GM19372 (cell line): ENCODE measurements around the gene SLC25A27.
A peak's percentile ranks its signal among the peaks of the same experiment; 100 is the strongest.
"Not testable (repeated sequence)": the region's sequence is repeated elsewhere in the genome, so short reads cannot be mapped to it uniquely, and the experiment has no call there.

ENCODE experiments used
- ATAC-seq: cut with Tn5 transposase; IDR thresholded peaks from one replicate; pipeline ENCODE4 v1.9.1; 2021; ENCODE audit warnings: mild to moderate bottlenecking, low read depth, moderate library complexity; ENCODE audit not compliant: unreplicated experiment

The SLC25A27 gene, protein sequence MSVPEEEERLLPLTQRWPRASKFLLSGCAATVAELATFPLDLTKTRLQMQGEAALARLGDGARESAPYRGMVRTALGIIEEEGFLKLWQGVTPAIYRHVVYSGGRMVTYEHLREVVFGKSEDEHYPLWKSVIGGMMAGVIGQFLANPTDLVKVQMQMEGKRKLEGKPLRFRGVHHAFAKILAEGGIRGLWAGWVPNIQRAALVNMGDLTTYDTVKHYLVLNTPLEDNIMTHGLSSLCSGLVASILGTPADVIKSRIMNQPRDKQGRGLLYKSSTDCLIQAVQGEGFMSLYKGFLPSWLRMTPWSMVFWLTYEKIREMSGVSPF

DNA sequence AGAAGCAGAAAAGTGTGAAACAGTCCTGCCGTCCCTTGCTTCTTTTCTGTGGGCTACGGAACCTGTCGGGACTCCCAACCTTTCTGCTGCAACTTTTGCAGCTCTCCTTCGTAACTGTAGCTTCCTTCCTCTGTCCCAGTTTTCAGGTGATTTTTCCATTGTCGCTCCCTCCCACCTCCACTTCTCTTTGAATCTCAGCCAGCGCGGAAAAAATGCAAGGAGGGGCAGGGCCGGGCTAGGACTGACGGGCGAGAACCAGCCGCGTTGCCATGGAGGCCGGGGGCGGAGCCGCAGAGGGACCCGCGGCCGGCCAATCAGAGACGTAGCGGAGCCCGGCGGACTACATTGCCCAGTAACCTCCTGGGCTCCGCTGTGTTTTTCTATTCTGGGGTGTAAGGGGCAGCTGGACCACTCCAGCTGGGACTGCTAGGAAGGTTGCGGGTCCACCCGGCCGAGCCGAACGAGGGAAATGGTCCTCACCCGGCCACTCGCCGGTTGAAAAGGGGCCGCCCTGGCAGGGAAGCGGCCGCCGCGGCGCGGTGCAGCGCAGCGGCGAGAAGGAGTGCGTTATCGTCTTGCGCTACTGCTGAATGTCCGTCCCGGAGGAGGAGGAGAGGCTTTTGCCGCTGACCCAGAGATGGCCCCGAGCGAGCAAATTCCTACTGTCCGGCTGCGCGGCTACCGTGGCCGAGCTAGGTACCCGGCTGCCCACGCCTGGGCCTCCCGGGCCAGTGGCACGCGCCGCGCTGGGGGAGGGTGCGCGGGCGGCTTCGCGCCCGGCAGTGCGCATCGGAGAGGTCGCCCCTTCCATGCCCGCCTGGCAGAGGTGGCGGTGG is at the start of gene SLC25A27, which contains the start of gene CYP39A1:
SLC25A27 (plus strand) TSS at position 373 of the 836 bp plus-strand sequence; CDS start at position 591, 218 bp downstream.
CYP39A1 (minus strand) TSS at position 216 of the 836 bp plus-strand sequence. CDS start 236 bp downstream, outside the sequence.
- ATAC-seq: peak; percentile 100

DNA sequence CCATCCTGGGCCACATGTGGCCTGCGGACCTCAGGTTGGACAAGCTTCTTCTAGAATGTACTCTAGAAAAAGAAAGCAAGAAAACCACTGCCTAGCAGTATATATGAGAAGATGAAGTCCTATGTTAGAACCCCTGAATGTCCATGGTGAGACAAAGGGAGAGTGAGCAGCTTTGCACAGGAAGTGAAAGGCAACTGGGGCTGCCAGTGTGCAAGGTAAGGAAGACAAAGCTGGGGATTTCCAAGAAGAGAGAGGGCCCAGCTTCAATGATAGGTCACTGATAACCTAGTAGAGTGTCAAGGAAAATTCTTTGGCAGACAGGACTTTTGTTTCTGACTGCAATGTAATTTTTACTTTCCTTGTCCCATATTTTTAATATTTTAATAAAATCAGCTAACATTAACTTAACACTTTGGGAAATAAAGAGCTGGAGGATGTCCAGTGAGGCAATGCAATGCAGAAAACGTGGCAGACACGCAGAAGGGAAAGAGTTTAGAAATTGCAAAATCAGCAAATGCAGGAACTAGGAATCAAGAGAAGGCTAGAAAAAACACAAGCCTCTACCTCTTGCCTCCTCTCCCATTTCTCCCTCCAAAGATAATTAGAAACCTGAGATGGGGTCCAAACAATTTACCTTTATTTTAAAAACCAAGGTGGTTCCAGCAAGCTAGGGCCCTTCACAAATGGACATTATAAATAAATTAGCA is 47.5 kb upstream of the SLC25A27 start:
- ATAC-seq: no peak

DNA sequence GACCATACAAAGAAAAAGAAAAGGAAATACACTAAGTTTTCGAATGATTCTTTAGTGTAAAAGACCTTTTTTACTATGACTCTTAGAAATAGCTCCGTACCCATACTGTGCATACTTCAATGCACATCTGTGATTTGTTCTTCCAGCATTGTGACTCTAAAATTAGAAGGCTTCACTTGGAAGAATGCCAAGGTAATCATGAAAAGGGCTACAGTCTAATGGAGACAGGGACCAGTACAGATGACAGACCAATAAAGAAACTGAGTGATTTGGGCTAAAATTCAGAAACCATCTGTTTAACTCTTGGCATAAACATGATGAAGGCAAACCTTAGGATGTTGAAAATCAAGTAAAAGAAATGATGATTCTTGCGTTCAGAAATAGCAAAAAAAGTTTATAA is 46.4 kb upstream of the SLC25A27 start:
- ATAC-seq: no peak

DNA sequence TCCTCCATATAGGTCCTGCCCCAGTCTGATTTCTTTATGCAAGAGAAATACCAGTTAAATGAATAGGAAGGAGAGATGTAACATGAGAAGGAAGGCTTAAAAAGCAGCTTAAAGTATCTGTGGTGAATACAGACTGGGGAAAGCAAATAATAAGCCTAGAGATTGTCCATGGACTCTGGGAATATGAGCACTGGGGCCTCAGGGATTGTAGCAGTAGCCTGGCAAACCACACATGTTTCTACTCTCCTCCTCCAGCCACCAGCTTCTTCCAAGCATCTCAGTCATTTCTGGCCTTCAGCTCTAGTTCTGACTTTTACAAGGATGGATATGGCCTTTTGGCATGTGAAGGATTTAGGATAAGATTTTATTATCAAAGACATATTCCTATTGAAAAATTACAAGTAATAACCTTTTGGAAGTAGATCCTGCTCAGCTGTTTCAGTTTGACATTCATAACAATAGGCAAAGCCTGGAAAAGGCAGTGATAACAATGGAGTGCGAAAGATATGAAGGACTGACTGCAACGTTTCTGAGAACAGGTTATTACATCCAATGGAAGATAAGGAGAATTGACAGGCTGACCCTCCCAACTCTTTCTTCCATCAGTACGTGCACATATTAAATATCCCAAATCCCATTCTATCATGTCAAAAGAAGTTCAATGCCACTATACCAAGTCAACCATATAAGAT is 41.8 kb upstream of the SLC25A27 start:
- ATAC-seq: no peak

DNA sequence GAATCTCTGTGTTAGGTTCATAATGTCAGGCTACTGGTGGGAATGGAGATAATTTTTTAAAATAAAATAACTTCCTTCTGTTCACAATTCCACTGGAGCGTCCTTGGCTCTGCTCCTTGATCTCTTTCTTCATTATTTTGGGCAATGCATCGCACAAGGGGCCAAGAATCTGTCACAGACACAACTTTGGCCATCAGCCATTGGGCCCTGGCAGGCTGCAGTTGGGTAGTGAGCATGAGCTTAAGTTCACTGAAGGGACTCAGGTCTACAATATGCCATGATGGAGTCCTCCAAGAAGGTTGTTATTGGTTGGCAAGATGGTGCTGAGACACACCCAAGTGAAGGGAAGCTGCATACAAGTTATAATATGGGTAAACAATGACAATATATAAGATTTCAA is 40.1 kb upstream of the SLC25A27 start:
- no peak for ATAC-seq

DNA sequence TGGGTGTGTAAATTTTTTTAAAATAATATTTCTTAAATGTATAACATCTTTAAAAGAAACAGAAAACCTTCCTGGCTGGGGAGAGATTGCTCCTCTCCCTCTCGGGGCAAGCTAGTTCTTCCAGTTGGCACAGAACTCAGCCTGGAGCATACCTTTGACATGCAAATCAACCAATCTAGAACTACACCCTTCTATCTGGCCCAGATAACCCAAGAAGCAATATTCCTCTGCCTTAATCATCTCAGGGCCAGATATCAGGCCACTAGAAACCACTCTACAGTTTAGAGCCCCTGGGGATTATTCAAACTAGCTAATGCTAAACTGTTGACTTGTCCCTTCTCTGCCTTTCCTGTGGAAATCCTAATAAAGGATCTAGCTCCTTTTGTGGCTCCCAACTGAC is 34.0 kb upstream of the SLC25A27 start:
- ATAC-seq: no peak

DNA sequence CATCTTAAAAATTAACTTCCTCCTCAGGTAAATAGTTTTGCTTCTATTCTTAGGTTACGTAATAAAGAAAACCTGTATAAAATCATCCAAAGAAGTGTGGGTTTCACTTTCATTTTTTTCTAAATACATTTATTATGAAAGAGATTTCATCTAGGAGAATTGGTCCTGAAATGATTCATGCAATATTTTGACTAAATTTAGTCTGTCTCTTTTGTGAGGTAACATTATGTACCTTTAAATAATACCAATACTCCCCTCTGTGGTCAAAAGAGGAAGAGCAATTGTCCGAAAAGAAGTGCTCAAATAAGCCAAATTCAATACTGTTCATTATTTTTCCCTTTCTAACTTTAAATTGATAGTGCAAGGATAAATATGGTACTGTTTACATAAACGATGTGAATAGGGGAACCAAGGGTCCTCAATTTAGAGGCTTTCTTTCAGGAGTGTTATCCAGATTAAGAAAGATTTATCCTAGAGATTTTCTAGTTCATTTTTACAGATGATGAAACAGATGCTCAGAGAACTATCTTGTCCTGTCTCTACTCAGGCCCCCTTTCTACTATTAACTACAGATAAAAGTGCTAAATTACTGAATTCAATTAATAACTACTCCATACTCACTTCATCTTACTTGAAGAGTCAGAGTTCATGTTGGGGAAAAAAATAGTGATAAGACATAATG is 26.4 kb upstream of the SLC25A27 start:
- no peak for ATAC-seq

DNA sequence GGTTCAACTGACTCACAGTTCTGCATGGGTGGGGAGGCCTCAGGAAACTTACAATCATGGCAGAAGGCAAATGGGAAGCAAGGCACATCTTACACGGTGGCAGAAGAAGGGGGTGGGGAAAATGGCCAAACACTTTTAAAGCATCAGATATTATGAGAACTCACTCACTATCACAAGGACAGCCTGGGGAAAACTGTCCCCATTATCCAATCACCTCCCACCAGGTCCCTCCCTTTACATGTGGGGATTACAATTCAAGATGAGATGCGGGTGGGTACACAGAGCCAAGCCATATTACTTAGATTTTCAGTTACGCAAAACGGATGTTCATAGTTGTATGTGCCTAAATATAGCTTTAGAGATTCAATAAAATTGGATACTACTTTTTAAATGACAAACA is 25.8 kb upstream of the SLC25A27 start:
- no peak for ATAC-seq

DNA sequence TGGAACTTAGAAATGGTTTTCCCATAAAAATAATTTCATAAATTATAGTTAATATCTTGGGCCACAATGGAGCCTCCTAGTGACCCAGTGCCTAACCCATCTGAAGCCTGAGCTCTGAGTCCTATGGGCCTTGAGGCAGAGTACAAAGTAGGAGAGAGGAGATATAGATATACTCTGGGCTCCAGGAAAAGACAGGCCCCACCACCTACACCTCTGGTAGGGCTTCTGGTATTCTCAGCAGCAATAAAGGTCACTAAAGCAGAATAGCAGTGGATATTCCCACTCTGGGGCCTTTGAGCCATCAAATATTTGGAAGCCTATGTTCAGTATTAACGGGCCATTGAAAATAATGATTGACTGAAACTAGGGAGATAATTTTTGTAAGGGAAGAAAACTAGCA is 24.3 kb upstream of the SLC25A27 start:
- no peak for ATAC-seq

DNA sequence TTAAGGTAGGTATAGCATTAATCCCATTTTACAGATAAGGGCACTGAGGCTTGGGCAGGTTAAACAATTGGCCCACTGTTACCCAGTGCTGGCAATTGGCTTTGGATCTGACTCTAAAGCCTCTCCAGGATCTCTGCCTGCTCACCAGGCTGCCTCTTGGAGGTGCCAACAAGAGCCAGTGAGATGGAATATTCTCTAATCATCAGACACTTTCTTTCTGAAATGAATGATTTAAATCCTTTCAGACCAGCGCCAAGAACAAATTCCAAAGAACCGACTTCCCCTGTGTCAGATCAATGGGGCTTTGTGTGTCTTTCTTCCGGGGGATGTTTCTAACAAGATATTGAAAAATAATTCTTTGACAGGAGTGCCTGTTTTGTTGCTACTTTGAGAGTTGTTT is 23.8 kb upstream of the SLC25A27 start:
- no peak for ATAC-seq

DNA sequence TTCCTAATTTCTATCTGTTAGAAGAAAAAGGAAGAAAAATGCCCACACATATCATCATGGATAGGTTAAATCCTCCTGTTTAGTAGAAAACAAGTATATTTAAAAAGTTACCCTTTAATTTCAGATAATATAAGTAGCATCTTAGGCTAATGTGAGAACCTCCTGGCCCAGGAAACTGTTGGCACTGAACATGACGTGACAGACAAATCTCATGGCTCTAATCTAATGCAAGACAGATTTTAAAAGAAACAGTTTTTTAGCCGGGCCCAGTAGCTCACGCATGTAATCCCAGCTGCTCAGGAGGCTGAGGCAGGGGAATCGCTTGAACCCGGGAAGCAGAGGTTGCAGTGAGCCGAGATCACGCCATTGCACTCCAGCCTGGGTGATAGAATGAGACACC is 23.1 kb upstream of the SLC25A27 start:
- no peak for ATAC-seq

DNA sequence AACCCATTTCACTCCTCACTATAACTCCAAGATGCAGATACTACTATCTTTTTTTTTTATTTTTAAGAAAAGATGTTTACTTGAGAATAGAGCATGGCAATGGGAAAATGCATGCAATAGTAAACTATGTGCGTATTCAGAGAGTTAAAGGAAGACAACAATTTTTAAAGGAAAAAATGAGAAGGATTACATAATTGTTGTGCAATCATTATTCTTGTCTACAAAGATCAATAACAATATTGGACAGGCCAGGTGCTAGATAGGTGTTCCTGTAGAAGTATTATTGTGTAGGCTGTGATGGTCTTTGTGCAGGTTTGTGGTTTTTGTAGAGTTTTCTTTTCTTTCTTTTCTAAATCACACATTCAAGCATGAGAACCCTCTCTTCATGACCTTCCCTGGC is 20.7 kb upstream of the SLC25A27 start:
- no peak for ATAC-seq

DNA sequence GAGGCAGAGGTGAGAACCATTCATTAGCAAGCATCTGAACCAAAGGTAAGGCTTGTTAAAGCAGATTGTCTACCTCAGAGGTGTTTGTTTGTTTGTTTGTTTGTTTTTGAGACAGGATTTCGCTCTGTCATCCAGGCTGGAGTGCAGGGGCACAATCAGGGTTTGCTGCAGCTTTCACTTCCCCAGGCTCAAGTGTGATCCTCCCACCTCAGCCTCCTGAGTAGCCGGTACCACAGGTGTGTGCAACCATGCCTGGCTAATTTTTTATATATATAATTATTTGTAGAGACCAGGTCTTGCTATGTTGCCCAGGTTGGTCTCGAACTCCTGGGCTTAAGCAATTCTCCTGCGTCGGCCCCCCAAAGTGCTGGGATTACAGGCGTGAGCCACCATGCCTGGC is 17.3 kb upstream of the SLC25A27 start:
- no peak for ATAC-seq

DNA sequence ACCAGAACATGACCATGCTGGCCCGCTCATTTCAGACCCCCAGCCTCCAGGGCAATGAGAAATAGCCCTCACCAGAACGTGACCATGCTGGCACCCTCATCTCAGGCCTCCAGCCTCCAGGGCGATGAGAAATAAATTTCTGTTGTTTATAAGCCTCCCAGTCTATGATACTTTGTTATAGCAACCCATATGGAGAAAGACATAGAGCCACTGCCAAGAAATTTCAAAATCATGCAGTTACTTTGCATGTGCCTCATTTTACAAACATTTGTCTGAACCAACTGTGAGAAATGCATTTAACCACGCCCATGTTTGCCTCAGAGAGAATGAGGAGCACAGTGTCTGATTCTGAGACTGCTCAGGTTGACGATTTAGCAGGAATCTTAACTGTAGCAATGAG is 15.6 kb upstream of the SLC25A27 start:
- ATAC-seq: no peak

DNA sequence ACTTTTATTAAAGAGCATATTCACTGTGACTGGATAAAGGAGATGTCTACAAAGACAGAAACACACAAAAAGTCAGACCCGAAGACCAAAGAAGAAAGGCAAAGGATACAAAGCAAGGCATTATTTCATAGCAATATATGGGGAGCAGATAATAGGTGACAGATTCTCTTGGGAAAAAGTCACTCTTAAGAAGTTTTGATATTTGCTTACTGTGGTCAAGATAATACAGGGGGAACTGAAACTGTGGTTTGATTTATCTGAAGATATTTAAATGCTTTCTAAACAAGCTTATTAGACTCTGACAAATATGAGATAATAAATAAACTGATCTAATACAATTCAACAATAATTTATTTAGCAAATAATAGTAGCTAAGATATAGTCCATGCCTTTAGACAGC is 14.8 kb upstream of the SLC25A27 start:
- no peak for ATAC-seq

DNA sequence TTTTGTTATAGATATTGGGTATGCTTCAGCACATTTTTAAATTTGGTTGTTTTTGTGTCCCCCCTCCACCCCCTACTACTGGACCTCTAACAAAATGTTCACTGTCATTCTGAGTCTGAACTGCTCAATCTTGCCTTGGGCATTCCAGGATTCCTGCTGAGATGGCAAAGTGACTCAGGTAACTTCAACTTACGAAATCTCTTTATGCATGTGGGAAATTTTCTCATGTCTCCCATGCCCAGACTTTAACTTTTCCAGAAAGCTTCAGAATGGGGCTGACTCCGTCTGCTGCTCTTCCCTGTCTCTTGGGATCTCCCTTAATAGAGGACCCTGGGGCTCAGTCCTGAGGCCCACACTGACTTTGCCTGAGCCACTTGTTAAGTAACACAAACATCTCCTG is 14.1 kb upstream of the SLC25A27 start:
- no peak for ATAC-seq

DNA sequence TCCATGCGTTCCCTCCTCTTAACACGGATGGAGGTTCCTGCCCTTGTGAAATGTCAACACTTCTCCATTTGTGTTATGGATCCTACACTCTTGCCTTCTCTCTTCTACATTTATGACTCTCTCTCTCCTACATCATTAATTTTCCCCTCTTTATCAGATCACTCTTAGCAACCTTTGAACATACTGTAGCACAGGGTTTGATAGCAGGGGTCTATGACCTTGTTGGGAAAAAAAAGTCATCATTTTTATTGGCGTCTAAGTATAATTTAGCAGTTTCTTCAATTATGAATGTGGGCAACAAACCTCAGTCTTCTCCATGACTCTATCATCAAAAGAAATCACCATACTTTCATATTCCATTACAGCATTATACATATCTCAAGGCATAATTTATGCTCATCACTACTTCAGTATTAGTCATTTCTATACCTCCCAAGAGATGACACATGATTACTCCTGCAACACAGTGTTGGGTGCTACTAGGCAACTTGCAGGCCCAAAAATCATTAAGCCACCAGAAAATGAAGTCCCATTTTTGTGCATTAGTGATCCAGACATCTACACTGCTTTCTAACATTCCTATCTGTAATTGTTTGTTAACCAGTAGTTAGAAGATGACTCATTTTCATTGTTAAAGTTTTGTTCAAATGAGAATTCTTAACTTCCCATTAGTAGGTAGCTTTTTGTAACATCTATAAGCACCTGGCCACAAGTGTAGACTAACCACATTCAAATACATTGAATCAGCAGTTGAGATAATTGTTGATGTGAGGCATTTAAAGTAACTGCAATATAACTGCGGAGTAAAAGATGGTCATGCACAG is 9.6 kb upstream of the SLC25A27 start:
- ATAC-seq: no peak

DNA sequence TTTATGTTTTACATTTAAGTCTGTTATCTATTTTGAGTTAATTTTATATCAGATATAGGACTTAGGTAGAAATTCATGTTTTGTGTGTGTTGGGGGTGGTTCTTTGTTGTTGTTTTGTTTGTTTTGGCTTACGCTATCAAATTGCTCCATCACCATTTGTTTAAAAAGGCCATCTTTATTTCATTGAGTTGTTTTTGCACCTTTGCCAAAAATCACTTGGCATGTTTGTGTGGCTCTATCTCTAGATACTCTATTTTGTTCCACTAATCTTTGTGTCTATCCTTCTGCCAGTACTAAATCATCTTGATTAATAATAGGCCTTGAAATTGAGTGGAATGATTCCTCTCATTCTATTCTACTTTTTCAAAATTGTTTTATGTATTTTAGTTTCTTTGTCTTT is 7.5 kb upstream of the SLC25A27 start:
- ATAC-seq: no peak

DNA sequence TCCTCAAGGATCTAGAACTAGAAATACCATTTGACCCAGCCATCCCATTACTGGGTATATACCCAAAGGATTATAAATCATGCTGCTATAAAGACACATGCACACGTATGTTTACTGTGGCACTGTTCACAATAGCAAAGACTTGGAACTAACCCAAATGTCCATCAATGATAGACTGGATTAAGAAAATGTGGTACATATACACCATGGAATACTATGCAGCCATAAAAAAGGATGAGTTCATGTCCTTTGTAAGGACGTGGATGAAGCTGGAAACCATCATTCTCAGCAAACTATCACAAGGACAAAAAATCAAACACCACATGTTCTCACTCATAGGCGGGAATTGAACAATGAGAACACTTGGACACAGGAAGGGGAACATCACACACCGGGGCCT is 4.7 kb upstream of the SLC25A27 start:
- not testable (repeated sequence) for ATAC-seq
